GM12891 (cell line): ENCODE measurements around the gene ZBTB48.

ENCODE experiments used
- PAX5 ChIP-seq: IDR thresholded peaks from 2 replicates; pipeline ENCODE4 v1.6.1; 2011; ENCODE audit warnings: low read length, moderate library complexity, mild to moderate bottlenecking; ENCODE audit not compliant: insufficient read depth, severe bottlenecking
- POLR2A ChIP-seq: IDR thresholded peaks from 2 replicates; pipeline ENCODE4 v1.6.1; 2011; ENCODE audit warnings: low read depth, low read length, control low read depth
- POLR2AphosphoS5 ChIP-seq: IDR thresholded peaks from 2 replicates; pipeline ENCODE4 v1.6.1; 2011; ENCODE audit warnings: low read depth, low read length, control low read depth
- POU2F2 ChIP-seq: IDR thresholded peaks from 2 replicates; pipeline ENCODE4 v1.6.1; 2011; ENCODE audit warnings: low read depth, mild to moderate bottlenecking, control low read depth, low read length, moderate library complexity
- SPI1 ChIP-seq: IDR thresholded peaks from 2 replicates; pipeline ENCODE4 v1.6.1; 2011; ENCODE audit warnings: low read depth, low read length, control low read depth
- TAF1 ChIP-seq: IDR thresholded peaks from 2 replicates; pipeline ENCODE4 v1.6.1; 2011; ENCODE audit warnings: low read depth, low read length, control low read depth

GRCh38 chr1:6574025-6574620 is 5.7 kb upstream of the ZBTB48 start:
- TF ChIP-seq POLR2A (no peak), POLR2AphosphoS5 (no peak), TAF1 (no peak), PAX5 (no peak), SPI1 (no peak), POU2F2 (no peak)
